ENCODE results near the gene PLTP. TPM values are rescaled to one million over a fixed set of nuclear protein-coding genes. Genes with fewer than 3 reads are reported as not detected.

Gene PLTP
- polyA plus RNA-seq, 2 donors = 27.0 to 27.2 TPM

DNA sequence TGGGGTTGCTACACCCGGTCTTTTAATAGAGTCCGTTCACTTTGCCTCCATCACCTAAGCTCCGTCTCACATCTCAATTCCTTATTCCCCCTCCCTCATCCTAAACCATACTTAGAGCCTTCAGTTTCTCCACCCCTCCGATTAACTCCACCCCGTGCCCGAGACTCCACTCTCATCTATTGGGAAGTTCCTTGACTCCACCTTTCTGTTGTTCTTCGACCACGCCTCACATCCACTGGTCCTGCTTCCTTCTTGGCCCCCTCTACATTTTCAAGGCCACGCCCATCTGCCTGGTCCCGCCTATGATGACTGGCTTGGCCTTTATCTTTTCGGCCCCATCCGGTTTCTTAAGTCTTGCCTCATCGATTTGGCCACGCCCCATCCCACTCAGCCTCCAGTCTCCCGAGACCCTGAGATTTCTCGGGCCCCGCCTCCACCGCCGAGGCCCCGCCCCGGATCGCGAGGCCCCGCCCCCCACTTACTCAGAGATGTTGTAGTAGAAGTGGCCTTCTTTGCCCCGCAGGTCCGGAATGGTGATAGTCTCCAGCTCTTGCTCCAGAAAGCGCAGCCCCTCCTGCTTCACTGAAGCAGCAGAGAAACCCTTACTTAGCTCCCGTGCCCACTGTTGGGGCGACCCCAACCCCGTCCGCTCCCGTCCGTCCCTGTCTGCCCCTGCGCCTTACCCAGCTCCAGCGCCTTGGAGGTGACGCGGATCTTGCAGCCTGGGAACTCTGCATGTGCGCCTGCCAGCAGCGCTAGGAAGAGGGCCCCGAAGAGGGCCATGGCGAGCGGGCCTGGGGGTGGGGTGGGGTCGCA, 1.1 kb downstream of the PLTP start:
- WGBS, 2 donors = 2 to 4% methylated on average over 43 of the region's 43 CpGs
- Histone ChIP-seq H3K27ac (ENCODE audit: low read depth in 2 of 2, low read length in 1 of 2) (peak overlapping the region; percentile 70 to 88), H3K4me3 (ENCODE audit: low read depth in 1 of 2, low read length in 2 of 2) (peak overlapping the region; percentile 41 to 43), H3K4me1 (ENCODE audit: control insufficient read depth in 2 of 2, insufficient read depth in 2 of 2, low read length in 1 of 2) (peaks cover 10 to 11% of the 10 kb centered on the region in 2 donors), H3K27me3 (ENCODE audit: control insufficient read depth in 1 of 2, insufficient read depth in 2 of 2, low read length in 2 of 2) (no peaks in the 10 kb centered on the region), H3K36me3 (ENCODE audit: control insufficient read depth in 2 of 2, insufficient read depth in 2 of 2, low read length in 1 of 2) (no peaks in the 10 kb centered on the region), H3K9me3 (ENCODE audit: control insufficient read depth in 2 of 2, insufficient read depth in 1 of 2, low read depth in 1 of 2, low read length in 1 of 2) (no peaks in the 10 kb centered on the region)

DNA sequence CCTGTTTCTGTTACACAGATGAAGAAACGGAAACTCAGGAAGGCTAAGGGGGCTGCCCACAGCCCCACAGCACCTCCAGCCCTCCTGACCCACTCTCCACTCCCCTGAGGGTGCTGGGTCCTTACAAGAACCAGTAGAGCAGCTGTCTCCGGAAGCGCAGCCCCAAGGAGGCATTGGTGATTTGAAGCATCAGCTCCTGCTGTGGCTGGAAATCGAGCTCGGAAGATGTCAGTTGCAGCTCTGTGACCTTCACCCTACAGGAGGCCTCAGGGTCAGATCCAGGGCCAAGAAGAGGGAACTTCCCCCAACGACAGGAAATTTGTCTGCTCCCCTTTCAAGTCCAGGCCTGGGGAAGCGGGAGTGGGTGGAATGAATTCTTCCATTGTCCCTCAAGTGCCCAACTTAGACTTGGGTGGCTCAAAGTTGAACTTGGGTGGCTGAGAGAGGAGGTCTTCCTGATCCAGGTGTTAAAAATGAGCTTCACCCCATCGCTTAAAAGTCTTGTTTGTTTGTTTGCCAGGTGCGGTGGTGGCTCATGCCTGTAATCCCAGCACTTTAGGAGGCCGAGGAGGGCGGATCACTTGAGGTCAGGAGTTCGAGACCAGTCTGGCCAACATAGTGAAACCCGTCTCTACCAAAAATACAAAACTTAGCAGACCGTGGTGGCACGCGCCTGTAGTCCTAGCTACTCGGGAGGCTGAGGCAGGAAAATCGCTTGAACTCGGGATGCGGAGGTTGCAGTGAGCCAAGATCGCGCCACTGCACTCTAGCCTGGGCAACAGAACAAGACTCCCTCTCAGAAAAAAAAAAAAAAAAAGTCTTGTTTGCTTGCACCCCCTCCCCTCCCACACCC, 1.9 kb downstream of the PLTP start:
- no peaks in the 10 kb centered on the region for H3K27me3 ChIP-seq (ENCODE audit: control insufficient read depth in 1 of 2, insufficient read depth in 2 of 2, low read length in 2 of 2)
- 79 to 80% methylated on average over 22 of the region's 22 CpGs for WGBS, 2 donors
- H3K4me1 ChIP-seq (ENCODE audit: control insufficient read depth in 2 of 2, insufficient read depth in 2 of 2, low read length in 1 of 2) = peaks cover 10 to 11% of the 10 kb centered on the region in 2 donors
- no peak overlapping the region for H3K4me3 ChIP-seq (ENCODE audit: low read depth in 1 of 2, low read length in 2 of 2)
- H3K27ac ChIP-seq (ENCODE audit: low read depth in 2 of 2, low read length in 1 of 2) = peak overlapping the region in 1 of 2 donors; percentile 50
- no peaks in the 10 kb centered on the region for H3K9me3 ChIP-seq (ENCODE audit: control insufficient read depth in 2 of 2, insufficient read depth in 1 of 2, low read depth in 1 of 2, low read length in 1 of 2)
- H3K36me3 ChIP-seq (ENCODE audit: control insufficient read depth in 2 of 2, insufficient read depth in 2 of 2, low read length in 1 of 2) = peaks cover 0 to 1% of the 10 kb centered on the region in 2 donors

DNA sequence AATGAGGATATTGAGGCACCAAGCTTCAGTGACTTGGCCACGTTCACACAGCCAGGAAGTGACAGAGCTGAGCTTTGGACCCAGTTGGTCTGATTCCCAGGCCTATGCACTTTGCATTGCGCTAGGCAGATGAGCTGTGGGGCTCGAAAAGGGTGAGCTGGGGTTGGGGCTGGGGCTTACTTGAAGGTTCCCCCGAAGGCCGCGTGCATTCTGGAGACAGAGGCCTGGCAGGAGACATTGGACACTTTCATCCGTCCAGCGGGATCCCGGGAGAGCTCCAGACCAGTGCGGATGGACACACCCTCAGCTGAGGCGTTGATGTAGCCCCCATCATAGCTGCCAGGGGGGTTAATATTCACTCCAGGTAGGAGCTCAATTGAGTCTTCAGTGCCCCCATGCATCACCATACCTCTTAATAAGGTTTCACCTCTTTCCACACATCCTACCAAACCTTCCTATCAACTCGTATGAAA, 2.6 kb downstream of the PLTP start:
- Histone ChIP-seq H3K4me3 (ENCODE audit: low read depth in 1 of 2, low read length in 2 of 2) (no peak overlapping the region), H3K9me3 (ENCODE audit: control insufficient read depth in 2 of 2, insufficient read depth in 1 of 2, low read depth in 1 of 2, low read length in 1 of 2) (no peaks in the 10 kb centered on the region), H3K4me1 (ENCODE audit: control insufficient read depth in 2 of 2, insufficient read depth in 2 of 2, low read length in 1 of 2) (peaks cover 10 to 11% of the 10 kb centered on the region in 2 donors), H3K27me3 (ENCODE audit: control insufficient read depth in 1 of 2, insufficient read depth in 2 of 2, low read length in 2 of 2) (no peaks in the 10 kb centered on the region), H3K27ac (ENCODE audit: low read depth in 2 of 2, low read length in 1 of 2) (no peak overlapping the region), H3K36me3 (ENCODE audit: control insufficient read depth in 2 of 2, insufficient read depth in 2 of 2, low read length in 1 of 2) (peaks cover 0 to 7% of the 10 kb centered on the region in 2 donors)
- WGBS, 2 donors = 88 to 91% methylated on average over 12 of the region's 12 CpGs

DNA sequence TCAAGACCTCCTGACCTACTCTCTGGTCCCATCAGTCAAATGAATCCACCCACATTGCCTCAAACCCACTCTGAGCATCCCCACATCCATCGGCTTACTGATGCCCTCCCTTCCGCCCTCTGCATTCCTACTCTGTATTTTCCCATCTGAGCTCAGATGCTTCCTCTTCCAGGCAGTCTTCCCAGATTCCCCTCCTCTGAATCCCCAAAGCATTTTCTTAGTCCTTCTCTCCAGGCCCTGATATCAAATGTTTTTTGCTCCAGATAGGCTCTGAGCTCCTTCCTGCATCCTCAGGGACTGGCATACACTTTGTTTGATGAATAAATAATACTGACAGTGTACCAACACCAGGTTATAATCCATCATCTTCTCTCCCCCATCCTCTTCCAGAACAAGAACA, 3.9 kb downstream of the PLTP start:
- no peak overlapping the region for H3K4me3 ChIP-seq (ENCODE audit: low read depth in 1 of 2, low read length in 2 of 2)
- WGBS, 2 donors = 90 to 96% methylated on average over 2 of the region's 2 CpGs

DNA sequence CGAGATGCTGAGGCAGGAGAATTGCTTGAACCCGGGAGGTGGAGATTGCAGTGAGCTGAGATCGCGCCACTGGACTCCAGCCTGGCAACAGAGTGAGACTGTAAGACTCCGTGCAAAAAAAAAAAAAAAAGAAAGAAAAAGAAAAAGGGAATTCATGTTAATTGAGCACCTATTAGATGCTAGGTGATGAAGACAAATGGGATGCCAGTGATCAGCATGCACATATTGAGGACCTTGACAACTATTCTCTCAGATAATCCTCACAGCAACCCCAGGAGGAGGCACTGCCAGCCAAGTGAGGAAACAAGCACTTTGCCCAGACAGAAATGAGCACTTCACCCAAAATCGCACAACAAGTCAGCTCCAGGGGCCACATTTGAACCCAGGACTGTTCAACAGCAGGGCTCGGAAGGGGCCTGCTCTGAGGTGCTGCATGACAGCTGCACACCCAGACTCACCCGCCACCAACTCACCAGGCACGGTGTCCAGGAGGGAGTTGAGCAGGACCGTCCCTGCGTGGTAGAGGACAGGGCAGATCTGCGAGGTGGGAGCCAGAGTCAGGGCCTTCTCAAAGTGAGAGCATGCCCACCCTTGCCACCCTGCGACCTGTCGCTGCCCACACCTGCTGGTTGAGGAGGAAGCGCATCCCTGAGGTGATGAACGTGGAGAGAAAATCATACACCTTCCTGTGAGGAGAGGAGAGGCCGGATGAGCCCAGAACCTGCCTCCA, 4.6 kb downstream of the PLTP start:
- Histone ChIP-seq H3K27ac (ENCODE audit: low read depth in 2 of 2, low read length in 1 of 2) (no peak overlapping the region), H3K4me3 (ENCODE audit: low read depth in 1 of 2, low read length in 2 of 2) (no peak overlapping the region), H3K27me3 (ENCODE audit: control insufficient read depth in 1 of 2, insufficient read depth in 2 of 2, low read length in 2 of 2) (no peaks in the 10 kb centered on the region), H3K9me3 (ENCODE audit: control insufficient read depth in 2 of 2, insufficient read depth in 1 of 2, low read depth in 1 of 2, low read length in 1 of 2) (no peaks in the 10 kb centered on the region), H3K4me1 (ENCODE audit: control insufficient read depth in 2 of 2, insufficient read depth in 2 of 2, low read length in 1 of 2) (peaks cover 8 to 11% of the 10 kb centered on the region in 2 donors), H3K36me3 (ENCODE audit: control insufficient read depth in 2 of 2, insufficient read depth in 2 of 2, low read length in 1 of 2) (peaks cover 1 to 7% of the 10 kb centered on the region in 2 donors)
- 92 to 95% methylated on average over 17 of the region's 17 CpGs for WGBS, 2 donors

More for the DNA sequence above, 3.9 kb downstream of the PLTP start:
- Histone ChIP-seq H3K27me3 (ENCODE audit: control insufficient read depth in 1 of 2, insufficient read depth in 2 of 2, low read length in 2 of 2) (no peaks in the 10 kb centered on the region), H3K27ac (ENCODE audit: low read depth in 2 of 2, low read length in 1 of 2) (no peak overlapping the region), H3K36me3 (ENCODE audit: control insufficient read depth in 2 of 2, insufficient read depth in 2 of 2, low read length in 1 of 2) (peaks cover 0 to 7% of the 10 kb centered on the region in 2 donors), H3K4me1 (ENCODE audit: control insufficient read depth in 2 of 2, insufficient read depth in 2 of 2, low read length in 1 of 2) (peaks cover 10 to 11% of the 10 kb centered on the region in 2 donors), H3K9me3 (ENCODE audit: control insufficient read depth in 2 of 2, insufficient read depth in 1 of 2, low read depth in 1 of 2, low read length in 1 of 2) (no peaks in the 10 kb centered on the region)

DNA sequence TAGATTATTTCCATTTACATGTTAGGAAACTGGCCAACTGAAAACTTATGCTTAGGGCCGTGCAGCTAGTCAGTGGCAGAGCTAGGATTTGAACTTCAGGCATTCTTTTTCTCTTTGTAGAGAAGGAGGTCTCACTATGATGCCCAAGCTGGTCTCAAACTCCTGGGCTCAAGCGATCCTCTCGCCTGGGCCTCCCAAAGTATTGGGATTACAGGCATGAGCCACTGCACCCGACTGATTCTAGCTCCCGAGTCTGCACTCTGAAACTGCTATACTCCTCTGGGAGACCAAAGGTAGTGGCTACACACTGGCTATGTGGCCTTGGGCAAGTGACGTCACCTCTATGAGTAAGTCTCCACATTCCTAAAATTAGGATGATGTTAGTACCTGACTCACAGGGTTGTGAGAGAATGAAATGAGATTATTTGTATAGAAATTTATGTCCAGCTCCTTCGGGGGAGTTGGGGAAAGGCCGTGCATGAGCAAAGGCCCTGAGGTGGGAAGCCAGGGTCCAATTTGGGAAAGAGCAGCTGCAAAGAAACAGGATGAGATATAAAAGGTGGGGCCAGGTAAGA, 6.4 kb downstream of the PLTP start:
- H3K27ac ChIP-seq (ENCODE audit: low read depth in 2 of 2, low read length in 1 of 2) = no peak overlapping the region
- no peak overlapping the region for H3K4me3 ChIP-seq (ENCODE audit: low read depth in 1 of 2, low read length in 2 of 2)
- H3K36me3 ChIP-seq (ENCODE audit: control insufficient read depth in 2 of 2, insufficient read depth in 2 of 2, low read length in 1 of 2) = peaks cover 3 to 7% of the 10 kb centered on the region in 2 donors
- H3K9me3 ChIP-seq (ENCODE audit: control insufficient read depth in 2 of 2, insufficient read depth in 1 of 2, low read depth in 1 of 2, low read length in 1 of 2) = no peaks in the 10 kb centered on the region
- no peaks in the 10 kb centered on the region for H3K27me3 ChIP-seq (ENCODE audit: control insufficient read depth in 1 of 2, insufficient read depth in 2 of 2, low read length in 2 of 2)
- WGBS, 2 donors = 87 to 89% methylated on average over 8 of the region's 8 CpGs
- no peaks in the 10 kb centered on the region for H3K4me1 ChIP-seq (ENCODE audit: control insufficient read depth in 2 of 2, insufficient read depth in 2 of 2, low read length in 1 of 2)

DNA sequence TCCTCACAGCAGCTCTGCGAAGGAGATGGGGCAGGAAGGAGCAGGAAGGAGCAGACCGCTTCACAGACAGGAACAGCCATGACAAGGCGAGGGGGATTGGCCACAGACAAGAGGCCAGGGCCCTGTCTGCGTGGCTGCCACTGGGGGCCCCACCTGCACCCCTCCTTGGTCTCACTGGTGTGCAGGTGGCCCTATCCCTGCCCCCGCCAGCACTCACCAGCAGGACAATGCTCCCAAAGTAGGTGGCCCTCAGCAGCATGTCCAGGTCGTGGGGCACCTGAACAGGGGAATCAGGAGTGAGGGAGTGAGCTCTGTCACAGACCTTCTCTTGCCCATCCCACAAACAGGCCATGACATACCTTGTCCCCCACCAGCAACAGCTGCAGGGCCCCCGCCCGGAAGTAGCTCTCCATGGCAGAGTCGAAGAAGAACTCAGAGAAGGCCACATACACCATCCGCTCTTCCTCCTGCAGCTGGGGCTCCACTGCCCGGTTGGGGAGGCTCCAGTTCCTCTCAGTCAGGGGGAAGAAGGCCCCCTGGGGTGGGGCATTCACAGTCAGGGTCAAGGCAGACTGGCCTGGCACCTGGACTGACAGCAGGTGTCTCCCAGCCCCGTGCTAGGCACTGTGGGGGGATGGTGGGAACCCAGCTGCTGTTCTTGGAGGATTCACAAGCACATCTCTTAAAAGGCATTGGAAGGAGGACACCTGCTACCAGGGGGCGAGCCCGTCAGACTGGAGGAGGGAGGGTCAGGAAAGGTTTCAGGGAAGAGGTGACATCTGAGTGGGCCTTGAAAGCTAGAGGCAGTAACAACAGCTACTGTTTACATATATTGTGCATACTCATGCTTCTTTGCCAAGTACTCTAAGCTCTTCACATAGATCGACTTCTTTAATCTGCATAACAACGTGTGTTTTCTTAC, 7.1 kb downstream of the PLTP start:
- Histone ChIP-seq H3K27ac (ENCODE audit: low read depth in 2 of 2, low read length in 1 of 2) (no peak overlapping the region), H3K27me3 (ENCODE audit: control insufficient read depth in 1 of 2, insufficient read depth in 2 of 2, low read length in 2 of 2) (no peaks in the 10 kb centered on the region), H3K4me3 (ENCODE audit: low read depth in 1 of 2, low read length in 2 of 2) (no peak overlapping the region), H3K36me3 (ENCODE audit: control insufficient read depth in 2 of 2, insufficient read depth in 2 of 2, low read length in 1 of 2) (peaks cover 3 to 7% of the 10 kb centered on the region in 2 donors), H3K9me3 (ENCODE audit: control insufficient read depth in 2 of 2, insufficient read depth in 1 of 2, low read depth in 1 of 2, low read length in 1 of 2) (no peaks in the 10 kb centered on the region), H3K4me1 (ENCODE audit: control insufficient read depth in 2 of 2, insufficient read depth in 2 of 2, low read length in 1 of 2) (no peaks in the 10 kb centered on the region)
- WGBS, 2 donors = 86 to 87% methylated on average over 16 of the region's 16 CpGs

DNA sequence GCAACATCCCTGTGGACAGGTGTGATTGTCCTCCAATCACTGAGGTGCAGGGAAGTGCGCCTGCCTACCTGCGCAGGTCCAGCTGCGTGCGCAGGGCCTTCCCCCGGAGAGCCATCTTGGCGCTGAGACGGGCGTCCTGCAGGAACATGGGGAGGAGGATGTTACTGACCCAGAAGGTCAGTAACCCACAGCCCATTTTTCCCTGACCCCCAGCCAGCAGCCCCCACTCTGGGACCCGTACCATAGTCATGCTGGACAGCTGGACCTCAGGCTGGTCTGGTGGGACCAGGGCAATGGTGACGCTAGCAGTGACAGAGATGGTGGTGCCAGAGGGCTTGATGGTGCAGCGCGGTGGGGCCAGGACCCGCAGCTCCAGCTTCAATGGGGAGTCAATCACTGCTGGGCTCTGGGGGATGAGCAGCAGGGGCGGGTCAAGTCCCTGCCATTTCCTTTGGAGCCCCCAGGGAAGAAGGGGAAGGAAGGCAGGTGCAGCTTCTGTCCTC, 9.7 kb downstream of the PLTP start:
- no peak overlapping the region for H3K4me3 ChIP-seq (ENCODE audit: low read depth in 1 of 2, low read length in 2 of 2)
- H3K36me3 ChIP-seq (ENCODE audit: control insufficient read depth in 2 of 2, insufficient read depth in 2 of 2, low read length in 1 of 2) = peaks cover 10 to 11% of the 10 kb centered on the region in 2 donors
- no peaks in the 10 kb centered on the region for H3K27me3 ChIP-seq (ENCODE audit: control insufficient read depth in 1 of 2, insufficient read depth in 2 of 2, low read length in 2 of 2)
- H3K4me1 ChIP-seq (ENCODE audit: control insufficient read depth in 2 of 2, insufficient read depth in 2 of 2, low read length in 1 of 2) = no peaks in the 10 kb centered on the region
- 92 to 97% methylated on average over 13 to 14 of the region's 14 CpGs for WGBS, 2 donors
- no peaks in the 10 kb centered on the region for H3K9me3 ChIP-seq (ENCODE audit: control insufficient read depth in 2 of 2, insufficient read depth in 1 of 2, low read depth in 1 of 2, low read length in 1 of 2)
- H3K27ac ChIP-seq (ENCODE audit: low read depth in 2 of 2, low read length in 1 of 2) = no peak overlapping the region

All from esophagus (tissue), 2 donors.